BJ (cell line): ENCODE measurements around the gene GIGYF2. TPM values are rescaled to one million over a fixed set of nuclear protein-coding genes. Genes with fewer than 3 reads are reported as not detected.

Experiments
- CTCF ChIA-PET: fragments of 350-600 bp; formaldehyde crosslinking; extraction: SDS; loops from one replicate; lab custom pipeline; 2021; ENCODE audit warnings: antibody characterized with exemption, inconsistent platforms; lab: Yijun Ruan, JAX
- POLR2A ChIA-PET: fragments of 300-600 bp; sonication (Branson Sonifier 250); formaldehyde crosslinking; extraction: SDS; loops from one replicate; lab custom pipeline; 2021; ENCODE audit warnings: antibody characterized with exemption; lab: Charles Lee
- DNase-seq: peaks from one replicate; pipeline ENCODE4 v3.0.0-alpha.2; 2011; ENCODE audit warnings: low read depth
- H3K27me3 ChIP-seq: 2 replicates; pipeline ENCODE4 v1.6.0; 2011; ENCODE audit warnings: low read length; ENCODE audit not compliant: control insufficient read depth, insufficient read depth
- H3K36me3 ChIP-seq: 2 replicates; pipeline ENCODE4 v1.5.1; 2011; ENCODE audit warnings: low read length; ENCODE audit not compliant: control insufficient read depth, insufficient read depth
- H3K4me3 ChIP-seq: 2 replicates; pipeline ENCODE4 v1.5.1; 2011; ENCODE audit warnings: low read depth, mild to moderate bottlenecking, control low read depth, low read length
- polyA plus RNA-seq: library from polyadenylated mRNA; depleted of rRNA; stranded (reverse); fragments of >200 nt; gene quantifications from 2 replicates; pipeline ENCODE4 v1.2.3, GENCODE V29; 2011
- TF ChIP-seq, protein P1 (sequence below): IDR thresholded peaks from 2 replicates; pipeline ENCODE4 v1.5.1; 2011; ENCODE audit warnings: low read depth, mild to moderate bottlenecking, control low read depth, inconsistent platforms, low read length, moderate library complexity; ENCODE audit not compliant: insufficient read depth

Gene GIGYF2
- polyA plus RNA-seq, 1 experiment, result 28.0 TPM

DNA sequence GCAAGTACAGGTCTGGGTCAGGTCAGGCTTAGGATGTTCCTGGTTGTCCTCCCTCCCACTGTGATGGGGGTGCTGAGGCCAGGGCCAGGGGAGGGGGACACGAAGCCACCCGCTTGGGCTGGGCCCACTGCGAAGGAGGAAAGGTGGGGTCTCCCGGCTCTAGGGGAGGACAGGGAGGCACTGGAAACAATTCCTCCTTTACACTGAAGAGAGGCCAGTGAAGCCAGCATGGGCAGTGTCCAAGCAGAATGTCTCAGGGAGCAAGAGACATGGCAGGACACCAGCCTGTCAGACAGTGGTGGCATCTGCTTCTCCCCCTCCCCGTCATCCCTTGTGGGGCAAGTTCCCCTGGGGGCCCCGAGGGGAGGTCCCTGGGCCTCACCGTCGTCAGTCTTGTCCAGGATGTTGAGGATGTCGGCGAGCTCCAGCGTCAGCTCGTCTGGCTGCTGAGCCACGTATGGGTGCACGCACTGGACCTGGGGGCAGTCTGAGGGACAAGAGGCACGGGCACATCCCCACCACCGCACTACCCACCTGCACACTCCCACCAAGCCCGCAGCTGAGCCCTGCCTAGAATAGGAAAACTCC is 183.7 kb downstream of the GIGYF2 start:
- ChIA-PET POLR2A (no interaction called here), CTCF (no interaction called here)
- TF ChIP-seq, protein P1, sequence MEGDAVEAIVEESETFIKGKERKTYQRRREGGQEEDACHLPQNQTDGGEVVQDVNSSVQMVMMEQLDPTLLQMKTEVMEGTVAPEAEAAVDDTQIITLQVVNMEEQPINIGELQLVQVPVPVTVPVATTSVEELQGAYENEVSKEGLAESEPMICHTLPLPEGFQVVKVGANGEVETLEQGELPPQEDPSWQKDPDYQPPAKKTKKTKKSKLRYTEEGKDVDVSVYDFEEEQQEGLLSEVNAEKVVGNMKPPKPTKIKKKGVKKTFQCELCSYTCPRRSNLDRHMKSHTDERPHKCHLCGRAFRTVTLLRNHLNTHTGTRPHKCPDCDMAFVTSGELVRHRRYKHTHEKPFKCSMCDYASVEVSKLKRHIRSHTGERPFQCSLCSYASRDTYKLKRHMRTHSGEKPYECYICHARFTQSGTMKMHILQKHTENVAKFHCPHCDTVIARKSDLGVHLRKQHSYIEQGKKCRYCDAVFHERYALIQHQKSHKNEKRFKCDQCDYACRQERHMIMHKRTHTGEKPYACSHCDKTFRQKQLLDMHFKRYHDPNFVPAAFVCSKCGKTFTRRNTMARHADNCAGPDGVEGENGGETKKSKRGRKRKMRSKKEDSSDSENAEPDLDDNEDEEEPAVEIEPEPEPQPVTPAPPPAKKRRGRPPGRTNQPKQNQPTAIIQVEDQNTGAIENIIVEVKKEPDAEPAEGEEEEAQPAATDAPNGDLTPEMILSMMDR, result no peak
- Histone ChIP-seq H3K27me3 (no peaks in the 10 kb centered on the region; the same call in 1 of the 2 replicates), H3K36me3 (no peaks in the 10 kb centered on the region), H3K4me3 (no peak overlapping the region)
- DNase-seq, result no peak

DNA sequence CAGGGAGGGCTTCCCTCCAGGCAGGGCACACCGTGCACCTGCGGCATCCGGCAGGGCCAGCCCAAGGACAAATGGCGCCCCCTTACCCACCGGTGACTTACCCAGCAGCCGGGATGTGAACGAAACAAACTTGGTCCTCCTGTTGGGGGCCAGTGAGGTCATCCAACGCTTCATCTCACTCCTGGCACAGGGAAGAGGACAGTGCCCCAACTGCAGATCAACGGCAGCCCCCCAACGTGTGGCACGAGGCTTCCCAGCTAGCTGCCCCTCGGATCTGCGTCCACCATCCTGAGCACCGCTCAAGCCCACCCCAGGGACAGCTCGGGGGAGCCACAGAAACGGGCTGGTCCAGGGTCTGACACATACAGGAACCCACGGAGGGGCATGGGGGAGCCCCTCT is 185.0 kb downstream of the GIGYF2 start:
- TF ChIP-seq, protein P1, result no peak
- H3K27me3 ChIP-seq, result no peaks in the 10 kb centered on the region; the same call in 1 of the 2 replicates
- CTCF ChIA-PET, result interaction anchor here (0.7 kb wide), 1 partner anchor 16 kb away, joined by 3 read pairs; no protein-coding TSS in a partner anchor
- POLR2A ChIA-PET, result no interaction called here
- no peak for DNase-seq
- no peak overlapping the region for H3K4me3 ChIP-seq
- H3K36me3 ChIP-seq, result no peaks in the 10 kb centered on the region

DNA sequence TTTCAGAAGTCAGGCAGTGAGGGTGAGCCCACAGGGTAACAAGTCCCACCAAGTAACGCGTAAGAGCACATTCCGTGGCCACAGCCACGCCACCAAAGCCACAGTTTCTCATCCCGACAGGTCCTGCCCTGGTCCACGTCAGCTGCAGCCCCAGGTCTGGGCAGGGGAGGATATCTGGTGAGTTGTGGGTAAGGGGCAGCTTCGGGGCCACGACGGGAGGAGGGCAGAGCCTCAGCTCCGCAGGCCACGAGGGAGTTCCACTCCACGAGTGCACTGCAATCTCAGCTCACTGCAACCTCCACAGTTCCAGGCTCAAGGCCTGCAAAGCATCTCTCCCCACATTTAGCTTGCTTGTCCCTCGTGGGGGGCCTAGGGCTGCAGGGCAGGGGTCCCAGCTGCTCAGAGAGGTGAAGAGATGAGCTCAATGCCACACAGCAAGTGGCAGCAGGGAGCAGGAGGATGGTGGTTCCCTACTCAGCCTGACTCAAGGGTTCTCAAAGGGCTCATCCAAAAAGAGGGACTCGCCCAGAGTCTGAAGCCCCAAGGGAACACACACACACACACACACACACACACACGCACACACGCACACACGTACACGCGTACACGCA is 185.5 kb downstream of the GIGYF2 start:
- no peak for DNase-seq
- ChIA-PET POLR2A (no interaction called here), CTCF (interaction anchor here (0.7 kb wide), 1 partner anchor 17 kb away, joined by 3 read pairs; no protein-coding TSS in a partner anchor)
- Histone ChIP-seq H3K36me3 (no peaks in the 10 kb centered on the region), H3K27me3 (no peaks in the 10 kb centered on the region; the same call in 1 of the 2 replicates), H3K4me3 (no peak overlapping the region)
- TF ChIP-seq, protein P1, result no peak

DNA sequence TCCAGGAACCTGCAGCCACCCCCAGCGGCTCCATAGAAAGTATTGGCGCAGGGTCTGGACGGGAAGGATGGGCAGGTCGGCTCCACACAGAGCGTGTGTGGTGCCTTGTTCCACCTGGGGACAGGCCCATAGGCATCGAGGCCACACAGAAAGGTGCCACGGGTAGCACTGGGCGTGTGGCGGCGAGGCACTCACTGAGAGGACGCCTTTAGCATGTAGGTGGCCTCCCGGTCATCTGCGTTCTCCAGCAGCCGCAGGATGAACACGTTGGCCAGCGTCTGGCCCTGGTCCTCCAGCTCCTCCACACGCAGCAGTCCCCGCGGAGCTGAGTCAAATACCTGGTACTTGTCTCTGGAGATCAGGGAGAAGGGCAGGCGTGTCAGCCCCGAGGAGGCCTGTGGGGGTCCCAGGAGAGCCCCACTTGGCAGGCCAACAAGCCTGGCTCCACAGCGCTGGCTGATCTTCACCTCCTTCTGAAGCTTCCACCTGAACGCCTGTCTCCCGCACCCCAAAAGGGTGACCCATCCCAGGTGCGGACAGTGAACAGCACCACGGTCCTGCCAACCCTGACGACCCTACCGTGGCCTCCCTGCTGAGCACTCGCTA is 186.1 kb downstream of the GIGYF2 start:
- no peak for DNase-seq
- no peak overlapping the region for H3K4me3 ChIP-seq
- no peaks in the 10 kb centered on the region for H3K36me3 ChIP-seq
- ChIA-PET CTCF (no interaction called here), POLR2A (no interaction called here)
- TF ChIP-seq, protein P1, result no peak
- H3K27me3 ChIP-seq, result no peaks in the 10 kb centered on the region; the same call in 1 of the 2 replicates

DNA sequence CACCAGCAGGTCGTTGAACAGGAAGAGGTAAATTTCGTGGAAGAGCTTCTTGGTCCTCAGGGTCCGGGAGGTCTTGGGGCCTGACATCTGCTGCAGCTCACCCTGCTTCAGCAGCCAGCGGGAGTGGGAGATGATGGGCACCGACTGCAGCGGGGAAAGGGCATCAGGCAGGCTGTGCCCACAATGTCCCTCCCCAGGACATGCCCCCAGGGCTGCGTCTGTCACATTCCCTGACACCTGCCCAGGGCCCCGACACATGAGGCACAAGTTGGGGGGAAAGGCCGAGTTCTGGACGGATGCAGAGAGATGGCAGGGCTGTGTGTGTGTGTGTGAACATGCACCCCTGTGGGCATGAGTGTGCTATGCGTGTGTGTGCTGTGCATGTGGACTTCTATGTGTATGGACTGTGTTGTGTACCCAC is 186.9 kb downstream of the GIGYF2 start:
- Histone ChIP-seq H3K4me3 (no peak overlapping the region), H3K36me3 (no peaks in the 10 kb centered on the region), H3K27me3 (no peaks in the 10 kb centered on the region; the same call in 1 of the 2 replicates)
- ChIA-PET CTCF (interaction anchor here (0.7 kb wide), 1 partner anchor 31 kb away, joined by 3 read pairs; no protein-coding TSS in a partner anchor), POLR2A (no interaction called here)
- DNase-seq, result no peak
- TF ChIP-seq, protein P1, result no peak
